ENCODE data around the gene SLC22A2. TPM values are rescaled to one million over a fixed set of nuclear protein-coding genes. Genes with fewer than 3 reads are reported as not detected.

The SLC22A2 gene
- total RNA-seq, 1 experiment from 2014 or later: 0.96 TPM

- TF ChIP-seq ZNF671 (CRISPR knock-in tag; IDR thresholded peaks at IDR 0.05) (no peak), ESRRA (CRISPR knock-in tag; IDR thresholded peaks at IDR 0.05; ENCODE audit: borderline replicate concordance) (no peak), ZNF425 (CRISPR knock-in tag; conservative IDR thresholded peaks at IDR 0.05) (no peak), GABPB1 (CRISPR knock-in tag; IDR thresholded peaks at IDR 0.05) (no peak)
- Mint-ChIP-seq H3K36me3 (peaks cover 26% of the 10 kb centered on the region), H3K27ac (no peak overlapping the region), H3K4me1 (peaks cover 7% of the 10 kb centered on the region), H3K9me3 (peaks cover 30% of the 10 kb centered on the region), H3K27me3 (ENCODE audit: low read depth) (no peaks in the 10 kb centered on the region), H3K4me3 (no peak overlapping the region)
- ChIA-PET CTCF (interaction anchor here (0.6 kb wide), 1 partner anchor 125 kb away, joined by 3 read pairs; no protein-coding TSS in a partner anchor), POLR2A (interaction anchor here (0.6 kb wide), 1 partner anchor 70 kb away, joined by 3 read pairs; no protein-coding TSS in a partner anchor)
- DNase-seq (ENCODE audit: low spot score) (no peak), ATAC-seq (no peak)
Measured at GRCh38 chr6:160203953-160204352, 54.7 kb downstream of the SLC22A2 start.

GRCh38 chr6:160203522-160203921, 55.1 kb downstream of the SLC22A2 start:
- Mint-ChIP-seq H3K4me1 (peaks cover 3% of the 10 kb centered on the region), H3K4me3 (no peak overlapping the region)
- CTCF ChIA-PET: interaction anchor here (0.6 kb wide), 1 partner anchor 126 kb away, joined by 3 read pairs; no protein-coding TSS in a partner anchor

More at GRCh38 chr6:160203522-160203921, 55.1 kb downstream of the SLC22A2 start:
- peaks cover 22% of the 10 kb centered on the region for H3K36me3 Mint-ChIP-seq
- no peak for DNase-seq (ENCODE audit: low spot score)
- ATAC-seq: no peak
- peaks cover 25% of the 10 kb centered on the region for H3K9me3 Mint-ChIP-seq
- H3K27me3 Mint-ChIP-seq (ENCODE audit: low read depth): no peaks in the 10 kb centered on the region
- H3K27ac Mint-ChIP-seq: no peak overlapping the region
- POLR2A ChIA-PET: interaction anchor here (0.6 kb wide), 1 partner anchor 70 kb away, joined by 3 read pairs; no protein-coding TSS in a partner anchor
- TF ChIP-seq RELA (CRISPR knock-in tag; IDR thresholded peaks at IDR 0.05; ENCODE audit: borderline replicate concordance): no peak
- no peak for TF ChIP-seq SP1 (CRISPR knock-in tag; conservative IDR thresholded peaks at IDR 0.05)
- no peak for TF ChIP-seq ATF3 (CRISPR knock-in tag; conservative IDR thresholded peaks at IDR 0.05)
- TF ChIP-seq, protein P1, sequence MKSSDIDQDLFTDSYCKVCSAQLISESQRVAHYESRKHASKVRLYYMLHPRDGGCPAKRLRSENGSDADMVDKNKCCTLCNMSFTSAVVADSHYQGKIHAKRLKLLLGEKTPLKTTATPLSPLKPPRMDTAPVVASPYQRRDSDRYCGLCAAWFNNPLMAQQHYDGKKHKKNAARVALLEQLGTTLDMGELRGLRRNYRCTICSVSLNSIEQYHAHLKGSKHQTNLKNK (CRISPR knock-in tag; IDR thresholded peaks at IDR 0.05): no peak
- TF ChIP-seq, protein P2, sequence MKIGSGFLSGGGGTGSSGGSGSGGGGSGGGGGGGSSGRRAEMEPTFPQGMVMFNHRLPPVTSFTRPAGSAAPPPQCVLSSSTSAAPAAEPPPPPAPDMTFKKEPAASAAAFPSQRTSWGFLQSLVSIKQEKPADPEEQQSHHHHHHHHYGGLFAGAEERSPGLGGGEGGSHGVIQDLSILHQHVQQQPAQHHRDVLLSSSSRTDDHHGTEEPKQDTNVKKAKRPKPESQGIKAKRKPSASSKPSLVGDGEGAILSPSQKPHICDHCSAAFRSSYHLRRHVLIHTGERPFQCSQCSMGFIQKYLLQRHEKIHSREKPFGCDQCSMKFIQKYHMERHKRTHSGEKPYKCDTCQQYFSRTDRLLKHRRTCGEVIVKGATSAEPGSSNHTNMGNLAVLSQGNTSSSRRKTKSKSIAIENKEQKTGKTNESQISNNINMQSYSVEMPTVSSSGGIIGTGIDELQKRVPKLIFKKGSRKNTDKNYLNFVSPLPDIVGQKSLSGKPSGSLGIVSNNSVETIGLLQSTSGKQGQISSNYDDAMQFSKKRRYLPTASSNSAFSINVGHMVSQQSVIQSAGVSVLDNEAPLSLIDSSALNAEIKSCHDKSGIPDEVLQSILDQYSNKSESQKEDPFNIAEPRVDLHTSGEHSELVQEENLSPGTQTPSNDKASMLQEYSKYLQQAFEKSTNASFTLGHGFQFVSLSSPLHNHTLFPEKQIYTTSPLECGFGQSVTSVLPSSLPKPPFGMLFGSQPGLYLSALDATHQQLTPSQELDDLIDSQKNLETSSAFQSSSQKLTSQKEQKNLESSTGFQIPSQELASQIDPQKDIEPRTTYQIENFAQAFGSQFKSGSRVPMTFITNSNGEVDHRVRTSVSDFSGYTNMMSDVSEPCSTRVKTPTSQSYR (CRISPR knock-in tag; IDR thresholded peaks at IDR 0.05): no peak
- TF ChIP-seq, protein P3, sequence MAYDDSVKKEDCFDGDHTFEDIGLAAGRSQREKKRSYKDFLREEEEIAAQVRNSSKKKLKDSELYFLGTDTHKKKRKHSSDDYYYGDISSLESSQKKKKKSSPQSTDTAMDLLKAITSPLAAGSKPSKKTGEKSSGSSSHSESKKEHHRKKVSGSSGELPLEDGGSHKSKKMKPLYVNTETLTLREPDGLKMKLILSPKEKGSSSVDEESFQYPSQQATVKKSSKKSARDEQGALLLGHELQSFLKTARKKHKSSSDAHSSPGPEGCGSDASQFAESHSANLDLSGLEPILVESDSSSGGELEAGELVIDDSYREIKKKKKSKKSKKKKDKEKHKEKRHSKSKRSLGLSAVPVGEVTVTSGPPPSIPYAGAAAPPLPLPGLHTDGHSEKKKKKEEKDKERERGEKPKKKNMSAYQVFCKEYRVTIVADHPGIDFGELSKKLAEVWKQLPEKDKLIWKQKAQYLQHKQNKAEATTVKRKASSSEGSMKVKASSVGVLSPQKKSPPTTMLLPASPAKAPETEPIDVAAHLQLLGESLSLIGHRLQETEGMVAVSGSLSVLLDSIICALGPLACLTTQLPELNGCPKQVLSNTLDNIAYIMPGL (CRISPR knock-in tag; IDR thresholded peaks at IDR 0.05): no peak
- no peak for TF ChIP-seq NR3C1 (CRISPR knock-in tag; conservative IDR thresholded peaks at IDR 0.05; ENCODE audit: low read depth)
- no peak for TF ChIP-seq TP53 (CRISPR knock-in tag; IDR thresholded peaks at IDR 0.05)
- no peak for TF ChIP-seq ZNF423 (CRISPR knock-in tag; IDR thresholded peaks at IDR 0.05)
- TF ChIP-seq, protein P4, sequence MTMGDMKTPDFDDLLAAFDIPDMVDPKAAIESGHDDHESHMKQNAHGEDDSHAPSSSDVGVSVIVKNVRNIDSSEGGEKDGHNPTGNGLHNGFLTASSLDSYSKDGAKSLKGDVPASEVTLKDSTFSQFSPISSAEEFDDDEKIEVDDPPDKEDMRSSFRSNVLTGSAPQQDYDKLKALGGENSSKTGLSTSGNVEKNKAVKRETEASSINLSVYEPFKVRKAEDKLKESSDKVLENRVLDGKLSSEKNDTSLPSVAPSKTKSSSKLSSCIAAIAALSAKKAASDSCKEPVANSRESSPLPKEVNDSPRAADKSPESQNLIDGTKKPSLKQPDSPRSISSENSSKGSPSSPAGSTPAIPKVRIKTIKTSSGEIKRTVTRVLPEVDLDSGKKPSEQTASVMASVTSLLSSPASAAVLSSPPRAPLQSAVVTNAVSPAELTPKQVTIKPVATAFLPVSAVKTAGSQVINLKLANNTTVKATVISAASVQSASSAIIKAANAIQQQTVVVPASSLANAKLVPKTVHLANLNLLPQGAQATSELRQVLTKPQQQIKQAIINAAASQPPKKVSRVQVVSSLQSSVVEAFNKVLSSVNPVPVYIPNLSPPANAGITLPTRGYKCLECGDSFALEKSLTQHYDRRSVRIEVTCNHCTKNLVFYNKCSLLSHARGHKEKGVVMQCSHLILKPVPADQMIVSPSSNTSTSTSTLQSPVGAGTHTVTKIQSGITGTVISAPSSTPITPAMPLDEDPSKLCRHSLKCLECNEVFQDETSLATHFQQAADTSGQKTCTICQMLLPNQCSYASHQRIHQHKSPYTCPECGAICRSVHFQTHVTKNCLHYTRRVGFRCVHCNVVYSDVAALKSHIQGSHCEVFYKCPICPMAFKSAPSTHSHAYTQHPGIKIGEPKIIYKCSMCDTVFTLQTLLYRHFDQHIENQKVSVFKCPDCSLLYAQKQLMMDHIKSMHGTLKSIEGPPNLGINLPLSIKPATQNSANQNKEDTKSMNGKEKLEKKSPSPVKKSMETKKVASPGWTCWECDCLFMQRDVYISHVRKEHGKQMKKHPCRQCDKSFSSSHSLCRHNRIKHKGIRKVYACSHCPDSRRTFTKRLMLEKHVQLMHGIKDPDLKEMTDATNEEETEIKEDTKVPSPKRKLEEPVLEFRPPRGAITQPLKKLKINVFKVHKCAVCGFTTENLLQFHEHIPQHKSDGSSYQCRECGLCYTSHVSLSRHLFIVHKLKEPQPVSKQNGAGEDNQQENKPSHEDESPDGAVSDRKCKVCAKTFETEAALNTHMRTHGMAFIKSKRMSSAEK (CRISPR knock-in tag; IDR thresholded peaks at IDR 0.05; ENCODE audit: borderline replicate concordance): no peak
- TF ChIP-seq, protein P5, sequence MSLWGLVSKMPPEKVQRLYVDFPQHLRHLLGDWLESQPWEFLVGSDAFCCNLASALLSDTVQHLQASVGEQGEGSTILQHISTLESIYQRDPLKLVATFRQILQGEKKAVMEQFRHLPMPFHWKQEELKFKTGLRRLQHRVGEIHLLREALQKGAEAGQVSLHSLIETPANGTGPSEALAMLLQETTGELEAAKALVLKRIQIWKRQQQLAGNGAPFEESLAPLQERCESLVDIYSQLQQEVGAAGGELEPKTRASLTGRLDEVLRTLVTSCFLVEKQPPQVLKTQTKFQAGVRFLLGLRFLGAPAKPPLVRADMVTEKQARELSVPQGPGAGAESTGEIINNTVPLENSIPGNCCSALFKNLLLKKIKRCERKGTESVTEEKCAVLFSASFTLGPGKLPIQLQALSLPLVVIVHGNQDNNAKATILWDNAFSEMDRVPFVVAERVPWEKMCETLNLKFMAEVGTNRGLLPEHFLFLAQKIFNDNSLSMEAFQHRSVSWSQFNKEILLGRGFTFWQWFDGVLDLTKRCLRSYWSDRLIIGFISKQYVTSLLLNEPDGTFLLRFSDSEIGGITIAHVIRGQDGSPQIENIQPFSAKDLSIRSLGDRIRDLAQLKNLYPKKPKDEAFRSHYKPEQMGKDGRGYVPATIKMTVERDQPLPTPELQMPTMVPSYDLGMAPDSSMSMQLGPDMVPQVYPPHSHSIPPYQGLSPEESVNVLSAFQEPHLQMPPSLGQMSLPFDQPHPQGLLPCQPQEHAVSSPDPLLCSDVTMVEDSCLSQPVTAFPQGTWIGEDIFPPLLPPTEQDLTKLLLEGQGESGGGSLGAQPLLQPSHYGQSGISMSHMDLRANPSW (CRISPR knock-in tag; conservative IDR thresholded peaks at IDR 0.05; ENCODE audit: low read depth): no peak
- TF ChIP-seq ETV6 (CRISPR knock-in tag; IDR thresholded peaks at IDR 0.05): no peak
- no peak for TF ChIP-seq NR1H2 (CRISPR knock-in tag; IDR thresholded peaks at IDR 0.05)
- no peak for TF ChIP-seq IRF2 (CRISPR knock-in tag; IDR thresholded peaks at IDR 0.05; ENCODE audit: borderline replicate concordance, low read depth)
